ENCODE measurements around the gene AKAP6.

The AKAP6 gene

GRCh38 chr14:32318087-32318795 is 10.9 kb upstream of the AKAP6 start:
- no peak for DNase-seq (ENCODE audit: low read depth)
- no peak for TF ChIP-seq CTCF (conservative IDR thresholded peaks at IDR 0.05; ENCODE audit: low read length)
- no peak overlapping the region for H3K4me3 ChIP-seq (ENCODE audit: low read length)

GRCh38 chr14:32319368-32320049 is 9.6 kb upstream of the AKAP6 start:
- H3K4me3 ChIP-seq (ENCODE audit: low read length), result no peak overlapping the region
- TF ChIP-seq CTCF (conservative IDR thresholded peaks at IDR 0.05; ENCODE audit: low read length), result no peak
- no peak for DNase-seq (ENCODE audit: low read depth)

- H3K4me3 ChIP-seq (ENCODE audit: low read length), result no peak overlapping the region
- no peak for DNase-seq (ENCODE audit: low read depth)
- TF ChIP-seq CTCF (conservative IDR thresholded peaks at IDR 0.05; ENCODE audit: low read length), result no peak
Observed at GRCh38 chr14:32324601-32325000, 4.5 kb upstream of the AKAP6 start.

GRCh38 chr14:32327255-32327961 is 1.7 kb upstream of the AKAP6 start:
- DNase-seq (ENCODE audit: low read depth), result no peak
- TF ChIP-seq CTCF (conservative IDR thresholded peaks at IDR 0.05; ENCODE audit: low read length), result no peak
- H3K4me3 ChIP-seq (ENCODE audit: low read length), result no peak overlapping the region

- TF ChIP-seq CTCF (conservative IDR thresholded peaks at IDR 0.05; ENCODE audit: low read length), result no peak
- DNase-seq (ENCODE audit: low read depth), result no peak
- H3K4me3 ChIP-seq (ENCODE audit: low read length), result no peak overlapping the region
Observed at GRCh38 chr14:32329690-32330285, 690 bp downstream of the AKAP6 start.

- no peak for TF ChIP-seq CTCF (conservative IDR thresholded peaks at IDR 0.05; ENCODE audit: low read length)
- H3K4me3 ChIP-seq (ENCODE audit: low read length), result no peak overlapping the region
- no peak for DNase-seq (ENCODE audit: low read depth)
Observed at GRCh38 chr14:32330351-32331111, 1.4 kb downstream of the AKAP6 start.
